IMR-90 (cell line): Measurements from ENCODE around the gene CACNA1G. TPM values are rescaled to one million over a fixed set of nuclear protein-coding genes. Genes with fewer than 3 reads are reported as not detected.
A peak's percentile ranks its signal among the peaks of the same experiment; 100 is the strongest.

ENCODE experiments used
- ATAC-seq: fragments of 200-7000 bp; cut with Tn5 transposase; 2 replicates; pipeline ENCODE4 v1.9.1; 2020; ENCODE audit warnings: low read depth, mild to moderate bottlenecking, moderate library complexity
- BruUV-seq: library from RNA; stranded (reverse); fragments of 400-500 nt; replicated peaks from 2 replicates; lab custom pipeline; 2021; lab: Mats Ljungman, UMichigan
- CTCF ChIA-PET: fragments of 300-600 bp; formaldehyde crosslinking; extraction: SDS; loops from one replicate; lab custom pipeline; 2021; ENCODE audit warnings: antibody characterized with exemption; lab: Yijun Ruan, JAX
- POLR2A ChIA-PET: fragments of 300-600 bp; sonication (Branson Sonifier 250); formaldehyde crosslinking; loops from one replicate; lab custom pipeline; 2022; ENCODE audit warnings: antibody characterized with exemption; ENCODE audit not compliant: unreplicated experiment; lab: Charles Lee
- DNase-seq: peaks from one replicate; pipeline ENCODE4 v3.0.0; 2013
- H2AFZ ChIP-seq: replicated peaks from 2 replicates; pipeline ENCODE3; 2013; ENCODE audit warnings: low read length, mild to moderate bottlenecking; ENCODE audit not compliant: poor library complexity
- H2AK5ac ChIP-seq: 2 replicates; pipeline ENCODE4 v1.6.1; 2013; ENCODE audit warnings: low read depth, low read length, inconsistent platforms
- H2AK9ac ChIP-seq: replicated peaks from 2 replicates; pipeline ENCODE3; 2013; ENCODE audit warnings: mild to moderate bottlenecking, low read depth, low read length, moderate library complexity; ENCODE audit not compliant: poor library complexity
- H2BK120ac ChIP-seq: 2 replicates; pipeline ENCODE4 v1.6.1; 2013; ENCODE audit warnings: low read depth, low read length, inconsistent platforms
- H2BK15ac ChIP-seq: 3 replicates; pipeline ENCODE4 v1.6.1; 2013; ENCODE audit warnings: low read depth, low read length, inconsistent platforms
- H2BK20ac ChIP-seq: 2 replicates; pipeline ENCODE4 v1.6.1; 2013; ENCODE audit warnings: low read depth, mild to moderate bottlenecking, inconsistent platforms, low read length, moderate library complexity
- H2BK5ac ChIP-seq: 2 replicates; pipeline ENCODE4 v1.6.1; 2013; ENCODE audit warnings: mild to moderate bottlenecking, low read depth, low read length, inconsistent platforms; ENCODE audit not compliant: poor library complexity, severe bottlenecking
- H3K14ac ChIP-seq: replicated peaks from 2 replicates; pipeline ENCODE4 v1.6.1; 2013; ENCODE audit warnings: low read depth, low read length, inconsistent platforms
- H3K18ac ChIP-seq: 2 replicates; pipeline ENCODE4 v1.6.1; 2013; ENCODE audit warnings: low read depth, low read length, control low read depth
- H3K23ac ChIP-seq: 2 replicates; pipeline ENCODE4 v1.6.1; 2013; ENCODE audit warnings: low read depth, low read length, inconsistent platforms
- H3K27ac ChIP-seq: 2 replicates; pipeline ENCODE4 v1.5.1; 2013; ENCODE audit warnings: mild to moderate bottlenecking, control low read depth, low read length; ENCODE audit not compliant: insufficient read depth
- H3K27me3 ChIP-seq: 2 replicates; pipeline ENCODE4 v1.6.1; 2013; ENCODE audit warnings: low read length; ENCODE audit not compliant: control insufficient read depth, insufficient read depth
- H3K36me3 ChIP-seq: 2 replicates; pipeline ENCODE4 v1.6.1; 2013; ENCODE audit warnings: low read length, mixed read lengths; ENCODE audit not compliant: control insufficient read depth, insufficient read depth
- H3K4ac ChIP-seq: 2 replicates; pipeline ENCODE4 v1.6.1; 2013; ENCODE audit warnings: low read depth, low read length, inconsistent platforms
- H3K4me1 ChIP-seq: 2 replicates; pipeline ENCODE4 v1.6.1; 2013; ENCODE audit warnings: low read length, mixed read lengths; ENCODE audit not compliant: control insufficient read depth, insufficient read depth
- H3K4me2 ChIP-seq: 2 replicates; pipeline ENCODE4 v1.6.1; 2013; ENCODE audit warnings: low read depth, mild to moderate bottlenecking, control low read depth, low read length, moderate library complexity
- H3K4me3 ChIP-seq: 2 replicates; pipeline ENCODE4 v1.5.1; 2013; ENCODE audit warnings: low read depth, mild to moderate bottlenecking, control low read depth, low read length, moderate library complexity; ENCODE audit not compliant: insufficient read depth
- H3K56ac ChIP-seq: 2 replicates; pipeline ENCODE4 v1.6.1; 2013; ENCODE audit warnings: low read length, inconsistent platforms; ENCODE audit not compliant: insufficient read depth; ENCODE audit errors: extremely low read depth
- H3K79me1 ChIP-seq, 2 experiments: 2 replicates each; pipeline ENCODE4 v1.6.1; 2013; ENCODE audit warnings: low read length in 2 of 2, inconsistent platforms in 1 of 2, low read depth in 1 of 2
- H3K9ac ChIP-seq: 2 replicates; pipeline ENCODE4 v1.6.1; 2013; ENCODE audit warnings: low read depth, low read length, control low read depth
- H3K9me1 ChIP-seq: 2 replicates; pipeline ENCODE4 v1.6.1; 2013; ENCODE audit warnings: low read length, inconsistent platforms; ENCODE audit not compliant: insufficient read depth
- H3K9me3 ChIP-seq: 2 replicates; pipeline ENCODE4 v1.6.1; 2013; ENCODE audit warnings: low read length; ENCODE audit not compliant: control insufficient read depth, insufficient read depth
- H4K20me1 ChIP-seq: 2 replicates; pipeline ENCODE4 v1.6.1; 2013; ENCODE audit warnings: low read length, inconsistent platforms; ENCODE audit not compliant: insufficient read depth
- H4K5ac ChIP-seq: 2 replicates; pipeline ENCODE4 v1.6.1; 2013; ENCODE audit warnings: mild to moderate bottlenecking, low read depth, low read length, control low read depth
- H4K8ac ChIP-seq, 2 experiments: 2 replicates each; pipeline ENCODE4 v1.6.1; 2013; ENCODE audit warnings: low read depth in 2 of 2, low read length in 2 of 2, control low read depth in 1 of 2, inconsistent platforms in 1 of 2
- H4K91ac ChIP-seq: 2 replicates; pipeline ENCODE4 v1.6.1; 2013; ENCODE audit warnings: low read depth, low read length, inconsistent platforms; ENCODE audit not compliant: insufficient read depth
- BHLHE40 ChIP-seq: fragments of 150-350 bp; IDR thresholded peaks from 2 replicates; pipeline ENCODE4 v1.6.1; 2016; ENCODE audit warnings: mild to moderate bottlenecking, low read depth, low read length
- MAZ ChIP-seq: IDR thresholded peaks from 2 replicates; pipeline ENCODE4 v1.6.1; 2012; ENCODE audit warnings: low read depth, mild to moderate bottlenecking, low read length, improper control_type of control experiment, moderate library complexity, borderline replicate concordance
- MXI1 ChIP-seq: IDR thresholded peaks from 2 replicates; pipeline ENCODE4 v1.6.1; 2012; ENCODE audit warnings: low read depth, mild to moderate bottlenecking, low read length, moderate library complexity, borderline replicate concordance
- NFE2L2 ChIP-seq: fragments of 150-350 bp; IDR thresholded peaks from 2 replicates; pipeline ENCODE4 v1.6.1; 2016; ENCODE audit warnings: low read depth, mild to moderate bottlenecking, low read length
- POLR2A ChIP-seq: IDR thresholded peaks from 2 replicates; pipeline ENCODE4 v1.6.1; 2012; ENCODE audit warnings: mild to moderate bottlenecking, low read depth, low read length
- RCOR1 ChIP-seq: IDR thresholded peaks from 2 replicates; pipeline ENCODE4 v1.6.1; 2012; ENCODE audit warnings: mild to moderate bottlenecking, low read length, improper control_type of control experiment; ENCODE audit not compliant: insufficient replicate concordance
- RFX5 ChIP-seq: IDR thresholded peaks from 2 replicates; pipeline ENCODE4 v1.8.0; 2012; ENCODE audit warnings: low read depth, mild to moderate bottlenecking, low read length, moderate library complexity
- SMC3 ChIP-seq: fragments of 150-350 bp; IDR thresholded peaks from 2 replicates; pipeline ENCODE4 v1.6.1; 2016; ENCODE audit warnings: low read depth, mild to moderate bottlenecking, antibody characterized with exemption, low read length, moderate library complexity
- WGBS, 2 experiments: methylation state at CpG; one replicate each; pipeline versions ENCODE4 v1.1.5 to v1.1.7; 2013; ENCODE audit warnings: missing lambda C conversion rate in 2 of 2; ENCODE audit not compliant: insufficient read length in 1 of 2; ENCODE audit errors: extremely low coverage in 2 of 2; 5-methylcytosine and 5-hydroxymethylcytosine counted together
- dilution Hi-C: fragments of 300-500 bp; cut with HindIII; formaldehyde crosslinking; loops from one replicate; pipeline ENCODE4 v1.14.3; 2018; ENCODE audit warnings: low sequenced_read_pairs; ENCODE audit not compliant: unreplicated experiment
- in situ Hi-C: fragments of 300-500 bp; cut with MboI; formaldehyde crosslinking; loops from 3 replicates; pipeline ENCODE4 v1.14.3; 2019; ENCODE audit warnings: low sequenced_read_pairs, inconsistent platforms, mixed read lengths
- intact Hi-C: fragments of 100-400 bp; cut with micrococcal nuclease; formaldehyde crosslinking; loops from 2 replicates; pipeline ENCODE4 v1.10.0; 2022
- polyA plus RNA-seq, 3 experiments: library from polyadenylated mRNA; depleted of rRNA; stranded (reverse); fragments of >200 nt; gene quantifications; 2 replicates each; pipeline ENCODE4 v1.2.3, GENCODE V29; 2012; ENCODE audit warnings: low replicate concordance in 1 of 3
- total RNA-seq: library from RNA; depleted of rRNA; stranded (reverse); fragments of >200 nt; gene quantifications from 2 replicates; pipeline ENCODE4 v1.2.3, GENCODE V29; 2012
- TF ChIP-seq, protein P1 (sequence below): fragments of 150-350 bp; IDR thresholded peaks from 2 replicates; pipeline ENCODE4 v1.6.1; 2017; ENCODE audit warnings: mild to moderate bottlenecking, antibody characterized with exemption, low read length, low read depth
- TF ChIP-seq, protein P2 (sequence below): fragments of 150-350 bp; IDR thresholded peaks from 2 replicates; pipeline ENCODE4 v1.6.1; 2016; ENCODE audit warnings: low read depth, mild to moderate bottlenecking, low read length, moderate library complexity, borderline replicate concordance

CACNA1G gene
- total and polyA plus RNA-seq, 2 of the 4 experiments (the other 2 are of a cell fraction), result under 0.01 to 0.03 TPM

GRCh38 chr17:50631908-50632571 is 71.5 kb downstream of the CACNA1G start:
- Histone ChIP-seq H2AK9ac (no peak overlapping the region), H3K4me2 (no peak overlapping the region), H3K27ac (no peak overlapping the region), H3K23ac (no peak overlapping the region), H4K8ac (no peak overlapping the region), H2BK120ac (no peak overlapping the region), H2AK5ac (no peak overlapping the region; the same call in 1 of the 2 replicates), H3K56ac (no peak overlapping the region), H2BK5ac (no peak overlapping the region), H3K4me1 (peaks cover 20% of the 10 kb centered on the region), H3K9me1 (peaks cover 13% of the 10 kb centered on the region), H3K27me3 (peaks cover 12% of the 10 kb centered on the region; the same call in 1 of the 2 replicates), H3K36me3 (no peaks in the 10 kb centered on the region), H3K14ac (no peak overlapping the region), H3K4me3 (no peak overlapping the region), H2BK15ac (no peak overlapping the region), H4K91ac (no peak overlapping the region), H2AFZ (peak overlapping the region; percentile 9), H3K79me1 (peaks cover 4 to 20% of the 10 kb centered on the region in 2 experiments; a peak in 3 of 4 replicates), H2BK20ac (no peak overlapping the region), H3K9me3 (no peaks in the 10 kb centered on the region), H4K5ac (no peak overlapping the region), H3K18ac (no peak overlapping the region), H4K20me1 (no peaks in the 10 kb centered on the region), H3K4ac (no peak overlapping the region), H3K9ac (no peak overlapping the region)
- no peak for TF ChIP-seq MXI1
- no peak for TF ChIP-seq POLR2A
- TF ChIP-seq, protein P1, sequence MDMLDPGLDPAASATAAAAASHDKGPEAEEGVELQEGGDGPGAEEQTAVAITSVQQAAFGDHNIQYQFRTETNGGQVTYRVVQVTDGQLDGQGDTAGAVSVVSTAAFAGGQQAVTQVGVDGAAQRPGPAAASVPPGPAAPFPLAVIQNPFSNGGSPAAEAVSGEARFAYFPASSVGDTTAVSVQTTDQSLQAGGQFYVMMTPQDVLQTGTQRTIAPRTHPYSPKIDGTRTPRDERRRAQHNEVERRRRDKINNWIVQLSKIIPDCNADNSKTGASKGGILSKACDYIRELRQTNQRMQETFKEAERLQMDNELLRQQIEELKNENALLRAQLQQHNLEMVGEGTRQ, result no peak
- no peak for TF ChIP-seq RFX5
- TF ChIP-seq RCOR1, result no peak
- TF ChIP-seq SMC3, result no peak
- TF ChIP-seq NFE2L2, result no peak
- no peak for TF ChIP-seq BHLHE40
- TF ChIP-seq, protein P2, sequence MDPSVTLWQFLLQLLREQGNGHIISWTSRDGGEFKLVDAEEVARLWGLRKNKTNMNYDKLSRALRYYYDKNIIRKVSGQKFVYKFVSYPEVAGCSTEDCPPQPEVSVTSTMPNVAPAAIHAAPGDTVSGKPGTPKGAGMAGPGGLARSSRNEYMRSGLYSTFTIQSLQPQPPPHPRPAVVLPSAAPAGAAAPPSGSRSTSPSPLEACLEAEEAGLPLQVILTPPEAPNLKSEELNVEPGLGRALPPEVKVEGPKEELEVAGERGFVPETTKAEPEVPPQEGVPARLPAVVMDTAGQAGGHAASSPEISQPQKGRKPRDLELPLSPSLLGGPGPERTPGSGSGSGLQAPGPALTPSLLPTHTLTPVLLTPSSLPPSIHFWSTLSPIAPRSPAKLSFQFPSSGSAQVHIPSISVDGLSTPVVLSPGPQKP, result no peak
- no peak for TF ChIP-seq MAZ
- ATAC-seq (no peak), DNase-seq (no peak)
- dilution Hi-C loops, result no loop called here
- intact Hi-C loops, result no loop called here
- WGBS, 2 experiments, result 93% methylated on average over 7 of the region's 9 CpGs; no CpG with 5 or more reads in 1 of the 2 experiments
- no TSS peak for BruUV-seq
- CTCF ChIA-PET, result no interaction called here
- in situ Hi-C loops, result no loop called here
- POLR2A ChIA-PET, result no interaction called here
